T follicular helper cell (primary cell): ENCODE data around the gene SFTPB.
"Not testable (repeated sequence)": the region's sequence is repeated elsewhere in the genome, so short reads cannot be mapped to it uniquely, and the experiment has no call there.

ENCODE experiments used
- DNase-seq: peaks from one replicate; pipeline ENCODE4 v3.0.0-alpha.2; 2020; ENCODE audit warnings: low read depth

SFTPB gene

GRCh38 chr2:85655961-85656417 is 12.0 kb downstream of the SFTPB start:
- no peak for DNase-seq

- no peak for DNase-seq
Observed at GRCh38 chr2:85653996-85654395, 14.0 kb downstream of the SFTPB start.

DNA sequence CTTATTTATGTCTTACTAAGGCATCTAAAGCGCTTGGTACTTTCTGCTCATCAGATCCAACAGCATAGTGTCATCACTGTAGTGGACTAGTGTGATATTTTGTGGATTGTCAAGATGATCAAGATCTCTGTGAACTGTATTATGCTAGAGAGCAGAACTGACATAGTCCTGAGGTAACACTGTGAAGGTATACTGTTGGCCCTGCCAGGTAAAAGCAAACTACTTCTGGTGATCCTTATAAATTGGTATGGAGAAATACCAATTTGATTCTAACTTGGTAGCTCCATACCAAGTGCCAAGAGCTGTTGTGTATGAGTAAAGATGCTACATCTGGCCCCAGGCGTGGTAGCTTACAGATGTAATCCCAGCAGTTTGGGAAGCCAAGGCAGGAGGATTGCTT is 15.9 kb downstream of the SFTPB start:
- DNase-seq = no peak

GRCh38 chr2:85651097-85651496 is 16.9 kb downstream of the SFTPB start:
- no peak for DNase-seq

DNA sequence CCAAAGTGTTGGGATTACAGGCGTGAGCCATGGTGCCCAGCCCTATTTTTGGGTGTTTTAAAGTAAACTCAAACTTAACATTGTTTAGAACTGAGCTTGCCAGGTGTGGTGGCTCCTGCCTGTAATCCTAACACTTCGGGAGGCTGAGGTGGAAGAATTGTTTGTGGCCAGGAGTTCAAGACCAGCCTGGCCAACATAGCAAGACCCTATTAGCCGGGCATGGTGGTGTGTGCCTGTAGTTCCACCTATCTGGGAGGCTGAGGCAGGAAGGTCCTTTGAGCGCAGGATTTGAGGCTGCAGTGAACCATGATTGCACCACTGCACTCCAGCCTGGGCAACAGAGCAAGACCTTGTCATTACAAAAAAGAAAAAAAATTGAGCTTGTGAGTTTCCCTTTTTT is 17.5 kb downstream of the SFTPB start:
- no peak for DNase-seq

DNA sequence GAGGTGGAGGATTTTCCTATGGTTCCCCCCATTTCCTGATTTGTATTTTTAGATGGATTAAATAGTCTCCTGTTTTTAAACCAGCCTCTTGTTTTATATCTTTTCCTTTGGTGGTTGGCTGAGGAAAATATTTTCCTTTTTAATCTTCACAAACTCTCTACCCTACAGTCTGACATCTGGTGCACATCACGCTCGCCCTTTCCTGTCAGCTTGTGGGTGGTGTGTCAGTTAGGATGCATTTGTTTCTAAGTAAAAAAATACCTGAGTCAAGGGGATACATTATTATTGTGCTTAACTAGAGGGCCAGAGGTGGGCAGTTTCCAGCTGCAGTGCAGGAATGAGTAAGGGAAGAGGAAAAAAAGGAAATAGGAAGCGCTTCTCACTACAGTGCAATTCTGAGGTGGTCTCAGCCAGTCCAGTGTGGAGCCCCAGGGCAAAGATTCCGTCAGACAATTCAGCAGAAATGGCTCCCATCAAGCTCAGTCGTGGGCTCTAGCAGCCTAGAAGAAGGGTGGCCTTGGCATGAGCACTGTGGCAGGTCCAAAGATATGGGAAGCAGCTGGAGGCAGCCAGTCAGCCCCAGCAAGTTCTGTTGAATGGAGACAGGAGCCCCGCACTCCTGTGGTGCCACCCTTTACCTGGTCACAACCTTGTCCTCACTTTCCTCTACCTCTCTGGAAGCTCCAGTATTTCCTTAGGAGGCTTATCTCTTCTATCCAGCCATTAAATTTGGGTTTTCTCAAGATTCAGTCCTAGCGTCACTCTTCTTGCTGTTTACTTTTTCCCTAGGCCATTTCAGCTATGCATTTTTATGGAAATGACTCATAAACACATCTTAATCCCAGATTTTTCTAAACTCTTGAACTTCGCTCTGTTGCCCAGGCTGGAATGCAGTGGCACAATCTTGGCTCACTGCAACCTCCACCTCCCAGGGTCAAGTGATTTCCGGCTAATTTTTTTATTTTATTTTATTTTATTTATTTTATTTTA is 18.5 kb downstream of the SFTPB start:
- no peak for DNase-seq

DNA sequence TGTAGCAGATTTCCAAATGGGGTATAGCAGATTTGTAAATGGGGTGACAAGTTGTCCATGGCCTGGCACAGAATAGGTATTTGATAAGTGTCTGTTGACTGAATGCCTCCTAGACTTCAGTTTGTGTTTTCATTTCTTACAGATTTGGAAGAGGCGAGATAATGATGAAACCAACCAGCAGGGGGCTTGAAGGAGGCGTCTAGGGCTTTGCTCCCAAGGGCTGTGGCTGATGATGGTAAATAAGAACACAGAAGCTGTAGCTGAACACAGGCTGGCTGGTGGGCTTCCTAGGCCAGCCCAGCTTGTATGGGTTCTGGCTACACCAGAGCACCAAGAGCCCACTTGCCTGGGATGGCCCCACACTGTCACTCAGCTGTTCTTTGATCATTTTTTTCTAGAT is 19.4 kb downstream of the SFTPB start:
- no peak for DNase-seq

DNA sequence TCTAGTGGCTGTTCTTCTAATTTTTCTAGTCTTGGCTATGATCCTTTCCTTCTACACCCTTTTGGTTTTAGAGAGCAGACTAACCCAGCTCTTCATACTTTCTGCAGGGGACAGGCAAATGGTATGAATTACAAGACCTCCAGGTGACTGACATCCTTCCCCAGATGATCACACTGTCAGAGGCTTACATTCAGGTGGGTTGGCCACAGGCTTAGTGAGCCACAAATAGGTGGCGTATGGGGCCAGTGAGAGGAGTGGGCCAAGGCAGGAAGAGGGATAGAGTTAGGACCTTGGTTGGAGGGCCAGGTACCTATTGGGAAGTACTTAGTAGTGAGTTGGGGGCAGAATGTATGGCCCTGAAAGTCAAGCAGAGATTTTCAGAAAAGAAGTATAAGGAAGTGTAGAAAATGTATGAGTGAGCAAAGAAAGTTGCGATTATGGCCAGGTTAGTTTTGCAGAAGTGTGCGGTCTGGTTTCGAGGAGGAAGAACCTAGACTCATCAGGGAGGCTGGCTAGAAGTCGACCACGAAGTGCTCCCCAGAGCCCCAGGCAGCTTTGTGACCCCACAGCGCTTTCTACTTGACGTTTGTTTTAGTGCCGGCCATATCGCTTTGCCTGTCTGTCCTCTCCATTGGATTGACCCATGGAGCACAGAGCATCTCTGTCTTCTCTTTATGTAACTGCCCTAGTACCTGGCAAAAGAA is 20.0 kb downstream of the SFTPB start:
- DNase-seq = no peak

DNA sequence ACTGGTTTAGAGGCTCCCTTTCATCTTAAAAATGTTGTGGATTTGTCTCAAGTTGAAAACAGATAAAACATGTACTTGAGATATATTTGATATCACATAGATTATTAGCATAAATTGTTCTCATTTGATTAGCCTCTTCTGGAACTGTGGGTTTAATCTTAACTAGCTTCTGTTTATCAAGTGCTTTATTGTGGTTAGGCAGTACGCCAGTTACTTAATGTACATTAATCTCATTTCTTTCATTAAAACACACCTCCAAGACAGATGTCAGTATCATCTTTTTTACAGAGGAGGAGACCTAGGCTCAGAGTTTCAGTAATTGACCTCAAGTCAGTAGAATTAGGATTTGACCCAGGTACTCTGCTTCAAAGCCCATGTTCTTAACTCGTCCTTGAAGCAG is 21.8 kb downstream of the SFTPB start:
- no peak for DNase-seq

GRCh38 chr2:85644909-85645308 is 23.1 kb downstream of the SFTPB start:
- no peak for DNase-seq

DNA sequence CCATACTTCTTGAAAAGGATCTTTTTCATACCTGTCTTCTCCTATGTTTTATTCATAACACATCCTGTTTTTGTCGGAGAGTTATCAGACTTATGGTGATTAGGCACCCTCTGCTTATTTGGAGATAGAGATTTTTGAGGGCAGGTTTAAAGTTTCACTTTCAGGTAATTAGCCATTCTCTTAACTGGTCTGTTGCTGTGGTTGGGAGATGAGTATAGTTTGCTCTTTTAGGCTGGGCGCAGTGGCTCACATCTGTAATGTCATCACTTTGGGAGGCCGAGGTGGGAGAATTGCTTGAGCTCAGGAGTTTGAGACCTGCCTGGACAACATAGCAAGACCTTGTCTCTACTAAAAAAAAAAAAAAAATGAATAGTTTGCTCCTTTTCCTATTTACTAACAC is 25.3 kb downstream of the SFTPB start:
- no peak for DNase-seq

GRCh38 chr2:85635636-85636035 is 32.4 kb downstream of the SFTPB start:
- no peak for DNase-seq

GRCh38 chr2:85635011-85635410 is 33.0 kb downstream of the SFTPB start:
- DNase-seq = no peak

DNA sequence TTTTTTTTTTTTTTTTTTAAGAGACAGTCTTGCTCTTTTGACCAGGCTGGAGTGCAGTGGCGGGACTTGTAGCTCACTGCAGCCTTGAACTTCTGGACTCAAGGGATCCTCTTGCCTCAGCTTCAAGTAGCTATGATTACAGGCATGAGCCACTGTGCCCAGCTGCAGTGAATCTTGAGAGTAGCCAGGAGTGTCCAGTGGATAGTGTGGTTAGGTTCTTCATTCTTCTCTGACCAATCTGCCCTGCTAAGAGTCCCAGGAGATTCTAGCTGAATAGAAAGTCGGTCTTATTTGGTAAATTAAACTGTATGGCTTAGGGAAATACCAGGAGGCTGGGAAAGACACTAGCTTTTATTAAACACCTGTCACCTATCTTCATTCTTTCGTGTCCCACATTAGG is 36.7 kb downstream of the SFTPB start:
- DNase-seq = no peak

- no peak for DNase-seq
Observed at GRCh38 chr2:85628658-85629057, 39.3 kb downstream of the SFTPB start.

DNA sequence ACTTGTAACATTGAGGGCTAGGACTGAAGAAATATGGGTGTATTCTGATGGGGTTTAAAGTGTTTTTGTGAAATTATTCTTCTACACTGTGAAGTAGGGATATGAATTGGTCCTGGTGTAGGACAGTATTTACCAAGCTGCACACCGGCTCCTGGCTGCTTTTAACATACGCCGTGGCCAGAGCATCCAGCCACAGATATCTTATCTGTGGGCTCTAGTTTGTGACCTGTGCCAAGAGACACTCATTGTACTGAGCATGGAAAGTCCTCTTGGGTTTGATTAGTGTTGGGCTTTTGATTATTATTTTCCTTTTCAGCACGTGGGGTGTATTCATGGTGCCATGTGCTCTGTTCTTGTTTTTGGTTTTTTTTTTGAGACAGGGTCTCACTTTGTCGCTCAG is 44.0 kb downstream of the SFTPB start:
- no peak for DNase-seq

GRCh38 chr2:85621338-85621737 is 46.7 kb downstream of the SFTPB start:
- DNase-seq = no peak

- no peak for DNase-seq
Observed at GRCh38 chr2:85619617-85620016, 48.4 kb downstream of the SFTPB start.

DNA sequence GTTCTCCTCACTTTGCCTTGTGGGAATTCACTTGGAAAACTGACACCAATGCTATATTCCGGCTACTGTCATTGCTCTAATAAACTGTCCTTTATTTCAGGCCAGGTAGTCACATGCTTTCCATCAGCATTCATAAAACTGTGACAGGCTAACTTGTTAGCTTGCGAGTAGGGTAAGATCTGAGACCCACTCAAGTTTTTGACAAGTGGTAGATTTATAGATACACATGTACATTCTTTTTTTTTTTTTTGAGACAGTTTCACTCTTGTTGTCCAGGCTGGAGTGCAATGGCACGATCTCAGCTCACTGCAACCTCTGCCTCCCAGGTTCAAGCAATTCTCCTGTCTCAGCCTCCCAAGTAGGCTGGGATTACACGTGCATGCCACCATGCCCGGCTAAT is 50.3 kb downstream of the SFTPB start:
- not testable (repeated sequence) for DNase-seq

GRCh38 chr2:85615413-85615728 is 52.6 kb downstream of the SFTPB start:
- no peak for DNase-seq

DNA sequence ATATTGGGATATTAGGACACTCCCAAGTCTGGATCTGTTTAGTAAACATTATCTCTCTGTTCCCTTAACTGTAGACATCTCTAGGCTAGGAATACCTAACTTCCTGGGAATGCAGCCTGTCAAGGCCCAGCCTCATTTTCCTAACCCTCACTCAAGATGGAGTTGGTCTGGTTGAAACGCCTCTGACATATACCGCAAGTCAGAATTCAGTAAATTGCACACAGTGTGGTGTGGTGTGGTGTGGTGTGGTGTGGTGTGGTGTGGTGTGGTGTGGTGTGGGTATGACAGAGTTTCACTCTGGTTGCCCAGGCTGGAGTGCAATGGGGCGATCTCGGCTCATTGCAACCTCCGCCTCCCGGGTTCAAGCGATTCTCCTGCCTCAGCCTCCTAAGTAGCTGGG is 53.2 kb downstream of the SFTPB start:
- not testable (repeated sequence) for DNase-seq

- no peak for DNase-seq
Observed at GRCh38 chr2:85613717-85614515, 54.1 kb downstream of the SFTPB start.
